Measurements from ENCODE around the gene NAGK. TPM values are rescaled to one million over a fixed set of nuclear protein-coding genes. Genes with fewer than 3 reads are reported as not detected.

NAGK gene
- total RNA-seq, 1 donor from 2014 or later = 133 TPM

GRCh38 chr2:71072492-71072891, 4.0 kb downstream of the NAGK start:
- Histone ChIP-seq H3K27me3 (ENCODE audit: insufficient read depth, low read length) (no peaks in the 10 kb centered on the region), H4K20me1 (ENCODE audit: insufficient read depth, low read length) (peaks cover 78% of the 10 kb centered on the region), H3K9ac (ENCODE audit: low read length) (no peak overlapping the region), H2AFZ (ENCODE audit: low read depth, low read length) (no peak overlapping the region), H3K4me3 (ENCODE audit: insufficient read depth, low read depth, low read length) (no peak overlapping the region), H3K27ac (ENCODE audit: low read depth, low read length) (no peak overlapping the region), H3K4me1 (ENCODE audit: insufficient read depth, low read length) (peaks cover 14% of the 10 kb centered on the region), H3K79me2 (ENCODE audit: insufficient read depth, low read length) (peaks cover 57% of the 10 kb centered on the region), H3K4me2 (ENCODE audit: low read length) (no peak overlapping the region), H3K36me3 (ENCODE audit: insufficient read depth, low read length) (peaks cover 40% of the 10 kb centered on the region), H3K9me3 (ENCODE audit: insufficient read depth, low read depth, low read length) (no peaks in the 10 kb centered on the region)
- H3K36me3 Mint-ChIP-seq (ENCODE audit: low read depth, unreplicated experiment) = peaks cover 37% of the 10 kb centered on the region
- peaks cover 16% of the 10 kb centered on the region for H3K4me1 Mint-ChIP-seq (ENCODE audit: low read depth, unreplicated experiment)
- no peaks in the 10 kb centered on the region for H3K27me3 Mint-ChIP-seq (ENCODE audit: low read depth, unreplicated experiment)
- no peak for DNase-seq (ENCODE audit: low read depth)
- no peak overlapping the region for H3K4me3 Mint-ChIP-seq (ENCODE audit: unreplicated experiment)
- H3K27ac Mint-ChIP-seq (ENCODE audit: unreplicated experiment) = peak overlapping the region; percentile 62
- TF ChIP-seq, protein P1, sequence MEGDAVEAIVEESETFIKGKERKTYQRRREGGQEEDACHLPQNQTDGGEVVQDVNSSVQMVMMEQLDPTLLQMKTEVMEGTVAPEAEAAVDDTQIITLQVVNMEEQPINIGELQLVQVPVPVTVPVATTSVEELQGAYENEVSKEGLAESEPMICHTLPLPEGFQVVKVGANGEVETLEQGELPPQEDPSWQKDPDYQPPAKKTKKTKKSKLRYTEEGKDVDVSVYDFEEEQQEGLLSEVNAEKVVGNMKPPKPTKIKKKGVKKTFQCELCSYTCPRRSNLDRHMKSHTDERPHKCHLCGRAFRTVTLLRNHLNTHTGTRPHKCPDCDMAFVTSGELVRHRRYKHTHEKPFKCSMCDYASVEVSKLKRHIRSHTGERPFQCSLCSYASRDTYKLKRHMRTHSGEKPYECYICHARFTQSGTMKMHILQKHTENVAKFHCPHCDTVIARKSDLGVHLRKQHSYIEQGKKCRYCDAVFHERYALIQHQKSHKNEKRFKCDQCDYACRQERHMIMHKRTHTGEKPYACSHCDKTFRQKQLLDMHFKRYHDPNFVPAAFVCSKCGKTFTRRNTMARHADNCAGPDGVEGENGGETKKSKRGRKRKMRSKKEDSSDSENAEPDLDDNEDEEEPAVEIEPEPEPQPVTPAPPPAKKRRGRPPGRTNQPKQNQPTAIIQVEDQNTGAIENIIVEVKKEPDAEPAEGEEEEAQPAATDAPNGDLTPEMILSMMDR (IDR thresholded peaks at IDR 0.05; ENCODE audit: insufficient read depth, low read depth, low read length) = no peak
- TF ChIP-seq EZH2 (IDR thresholded peaks at IDR 0.05; ENCODE audit: insufficient read depth, low read length) = no peak
- FAIRE-seq = no peak
- H3K9me3 Mint-ChIP-seq (ENCODE audit: unreplicated experiment) = no peaks in the 10 kb centered on the region

GRCh38 chr2:71073475-71073874, 5.0 kb downstream of the NAGK start:
- Mint-ChIP-seq H3K4me3 (ENCODE audit: unreplicated experiment) (peak overlapping the region; percentile 16), H3K36me3 (ENCODE audit: low read depth, unreplicated experiment) (peaks cover 37% of the 10 kb centered on the region)
- H4K20me1 ChIP-seq (ENCODE audit: insufficient read depth, low read length) = peaks cover 83% of the 10 kb centered on the region

GRCh38 chr2:71074893-71075395, 6.5 kb downstream of the NAGK start:
- no peaks in the 10 kb centered on the region for H3K9me3 ChIP-seq (ENCODE audit: insufficient read depth, low read depth, low read length)
- peaks cover 6% of the 10 kb centered on the region for H3K4me1 ChIP-seq (ENCODE audit: insufficient read depth, low read length)
- no peak overlapping the region for H3K4me3 ChIP-seq (ENCODE audit: insufficient read depth, low read depth, low read length)
- H3K36me3 ChIP-seq (ENCODE audit: insufficient read depth, low read length) = peaks cover 52% of the 10 kb centered on the region
- H3K27me3 ChIP-seq (ENCODE audit: insufficient read depth, low read length) = no peaks in the 10 kb centered on the region
- H4K20me1 ChIP-seq (ENCODE audit: insufficient read depth, low read length) = peaks cover 73% of the 10 kb centered on the region
- H3K79me2 ChIP-seq (ENCODE audit: insufficient read depth, low read length) = peaks cover 42% of the 10 kb centered on the region
- no peak overlapping the region for H3K4me2 ChIP-seq (ENCODE audit: low read length)
- FAIRE-seq = no peak
- H3K4me3 Mint-ChIP-seq (ENCODE audit: unreplicated experiment) = no peak overlapping the region
- no peak for DNase-seq (ENCODE audit: low read depth)
- peaks cover 40% of the 10 kb centered on the region for H3K36me3 Mint-ChIP-seq (ENCODE audit: low read depth, unreplicated experiment)
- no peaks in the 10 kb centered on the region for H3K9me3 Mint-ChIP-seq (ENCODE audit: unreplicated experiment)
- no peaks in the 10 kb centered on the region for H3K27me3 Mint-ChIP-seq (ENCODE audit: low read depth, unreplicated experiment)
- TF ChIP-seq, protein P1 (IDR thresholded peaks at IDR 0.05; ENCODE audit: insufficient read depth, low read depth, low read length) = no peak
- TF ChIP-seq EZH2 (IDR thresholded peaks at IDR 0.05; ENCODE audit: insufficient read depth, low read length) = no peak
- no peak overlapping the region for H3K9ac ChIP-seq (ENCODE audit: low read length)
- no peak overlapping the region for H2AFZ ChIP-seq (ENCODE audit: low read depth, low read length)
- no peak overlapping the region for H3K27ac Mint-ChIP-seq (ENCODE audit: unreplicated experiment)
- H3K4me1 Mint-ChIP-seq (ENCODE audit: low read depth, unreplicated experiment) = peaks cover 11% of the 10 kb centered on the region
- H3K27ac ChIP-seq (ENCODE audit: low read depth, low read length) = no peak overlapping the region

More at GRCh38 chr2:71073475-71073874, 5.0 kb downstream of the NAGK start:
- DNase-seq (ENCODE audit: low read depth) (no peak), FAIRE-seq (no peak)
- Histone ChIP-seq H3K4me1 (ENCODE audit: insufficient read depth, low read length) (peaks cover 10% of the 10 kb centered on the region), H2AFZ (ENCODE audit: low read depth, low read length) (no peak overlapping the region), H3K4me3 (ENCODE audit: insufficient read depth, low read depth, low read length) (no peak overlapping the region), H3K27me3 (ENCODE audit: insufficient read depth, low read length) (no peaks in the 10 kb centered on the region), H3K4me2 (ENCODE audit: low read length) (no peak overlapping the region), H3K9me3 (ENCODE audit: insufficient read depth, low read depth, low read length) (no peaks in the 10 kb centered on the region), H3K36me3 (ENCODE audit: insufficient read depth, low read length) (peaks cover 45% of the 10 kb centered on the region), H3K27ac (ENCODE audit: low read depth, low read length) (no peak overlapping the region), H3K79me2 (ENCODE audit: insufficient read depth, low read length) (peaks cover 57% of the 10 kb centered on the region), H3K9ac (ENCODE audit: low read length) (no peak overlapping the region)
- Mint-ChIP-seq H3K27ac (ENCODE audit: unreplicated experiment) (peak overlapping the region; percentile 83), H3K4me1 (ENCODE audit: low read depth, unreplicated experiment) (peaks cover 16% of the 10 kb centered on the region), H3K27me3 (ENCODE audit: low read depth, unreplicated experiment) (no peaks in the 10 kb centered on the region), H3K9me3 (ENCODE audit: unreplicated experiment) (no peaks in the 10 kb centered on the region)
- TF ChIP-seq EZH2 (IDR thresholded peaks at IDR 0.05; ENCODE audit: insufficient read depth, low read length) = no peak
- TF ChIP-seq, protein P1 (IDR thresholded peaks at IDR 0.05; ENCODE audit: insufficient read depth, low read depth, low read length) = no peak

All from astrocyte (in vitro differentiated cells and primary cell).